Measurements from ENCODE around the gene THRA.

THRA gene

GRCh38 chr17:40019140-40019991 lies 43.4 kb upstream of the THRA start:
- H3K36me3 ChIP-seq (ENCODE audit: insufficient read depth, low read length) = peaks cover 15% of the 10 kb centered on the region; the same call in 1 of the 2 replicates
- no peaks in the 10 kb centered on the region for H3K79me2 ChIP-seq (ENCODE audit: insufficient read depth, low read length)
- H3K4me1 ChIP-seq (ENCODE audit: insufficient read depth, low read length, poor library complexity, severe bottlenecking) = no peaks in the 10 kb centered on the region
- no peak overlapping the region for H3K4me3 ChIP-seq (ENCODE audit: low read length, poor library complexity, severe bottlenecking)
- no peaks in the 10 kb centered on the region for H3K27me3 ChIP-seq (ENCODE audit: insufficient read depth, low read length, poor library complexity, severe bottlenecking)
- H3K9ac ChIP-seq (ENCODE audit: low read depth, low read length, poor library complexity, severe bottlenecking) = no peak overlapping the region
- H3K9me3 ChIP-seq (ENCODE audit: insufficient read depth, low read depth, low read length) = no peaks in the 10 kb centered on the region
- H3K4me2 ChIP-seq (ENCODE audit: low read depth, low read length, poor library complexity, severe bottlenecking) = no peak overlapping the region
- no peaks in the 10 kb centered on the region for H3K9me2 ChIP-seq (replicated peaks; ENCODE audit: low read depth, low read length)
- no peak overlapping the region for H2AFZ ChIP-seq (ENCODE audit: low read length)
- H3F3A ChIP-seq (ENCODE audit: low read depth) = no peaks in the 10 kb centered on the region
- TF ChIP-seq EZH2phosphoT487 (IDR thresholded peaks at IDR 0.05; ENCODE audit: borderline replicate concordance) (no peak), CTCF (conservative IDR thresholded peaks at IDR 0.05; ENCODE audit: low read length) (no peak)
- no peaks in the 10 kb centered on the region for H4K20me1 ChIP-seq (ENCODE audit: insufficient read depth, low read length, poor library complexity, severe bottlenecking)

- Histone ChIP-seq H3K9me3 (ENCODE audit: insufficient read depth, low read depth, low read length) (no peaks in the 10 kb centered on the region), H3K27me3 (ENCODE audit: insufficient read depth, low read length, poor library complexity, severe bottlenecking) (no peaks in the 10 kb centered on the region), H3K4me1 (ENCODE audit: insufficient read depth, low read length, poor library complexity, severe bottlenecking) (no peaks in the 10 kb centered on the region), H3K36me3 (ENCODE audit: insufficient read depth, low read length) (peaks cover 19% of the 10 kb centered on the region; the same call in 1 of the 2 replicates), H3K4me2 (ENCODE audit: low read depth, low read length, poor library complexity, severe bottlenecking) (no peak overlapping the region), H3K79me2 (ENCODE audit: insufficient read depth, low read length) (no peaks in the 10 kb centered on the region), H4K20me1 (ENCODE audit: insufficient read depth, low read length, poor library complexity, severe bottlenecking) (no peaks in the 10 kb centered on the region), H3K9ac (ENCODE audit: low read depth, low read length, poor library complexity, severe bottlenecking) (no peak overlapping the region), H2AFZ (ENCODE audit: low read length) (no peak overlapping the region), H3F3A (ENCODE audit: low read depth) (no peaks in the 10 kb centered on the region), H3K4me3 (ENCODE audit: low read length, poor library complexity, severe bottlenecking) (no peak overlapping the region), H3K9me2 (replicated peaks; ENCODE audit: low read depth, low read length) (no peaks in the 10 kb centered on the region)
- no peak for TF ChIP-seq CTCF (conservative IDR thresholded peaks at IDR 0.05; ENCODE audit: low read length)
- no peak for TF ChIP-seq EZH2phosphoT487 (IDR thresholded peaks at IDR 0.05; ENCODE audit: borderline replicate concordance)
Measured at GRCh38 chr17:40020146-40020545, 42.6 kb upstream of the THRA start.

- Histone ChIP-seq H3K9me3 (ENCODE audit: insufficient read depth, low read depth, low read length) (no peaks in the 10 kb centered on the region), H3K36me3 (ENCODE audit: insufficient read depth, low read length) (peaks cover 33% of the 10 kb centered on the region; the same call in 1 of the 2 replicates), H3K79me2 (ENCODE audit: insufficient read depth, low read length) (no peaks in the 10 kb centered on the region), H2AFZ (ENCODE audit: low read length) (no peak overlapping the region), H3K4me2 (ENCODE audit: low read depth, low read length, poor library complexity, severe bottlenecking) (no peak overlapping the region), H3K9me2 (replicated peaks; ENCODE audit: low read depth, low read length) (no peaks in the 10 kb centered on the region), H3K4me1 (ENCODE audit: insufficient read depth, low read length, poor library complexity, severe bottlenecking) (no peaks in the 10 kb centered on the region), H3K4me3 (ENCODE audit: low read length, poor library complexity, severe bottlenecking) (no peak overlapping the region), H3K9ac (ENCODE audit: low read depth, low read length, poor library complexity, severe bottlenecking) (no peak overlapping the region), H3F3A (ENCODE audit: low read depth) (no peaks in the 10 kb centered on the region), H3K27me3 (ENCODE audit: insufficient read depth, low read length, poor library complexity, severe bottlenecking) (no peaks in the 10 kb centered on the region), H4K20me1 (ENCODE audit: insufficient read depth, low read length, poor library complexity, severe bottlenecking) (no peaks in the 10 kb centered on the region)
- TF ChIP-seq CTCF (conservative IDR thresholded peaks at IDR 0.05; ENCODE audit: low read length) (no peak), EZH2phosphoT487 (IDR thresholded peaks at IDR 0.05; ENCODE audit: borderline replicate concordance) (no peak)
Measured at GRCh38 chr17:40021451-40021971, 41.3 kb upstream of the THRA start.

Measured in Loucy (cell line).